Measurements from ENCODE around the gene PHF23. TPM values are rescaled to one million over a fixed set of nuclear protein-coding genes. Genes with fewer than 3 reads are reported as not detected.

PHF23 gene
- 34.4 TPM for polyA plus RNA-seq (ENCODE audit: insufficient read length)

GRCh38 chr17:7239091-7240027 is at the start of gene PHF23:
Gene PHF23, minus strand, starts transcription at chr17:7239457. Its CDS starts 178 bp downstream, at chr17:7239279.
- peak; percentile 100 for DNase-seq

GRCh38 chr17:7285679-7286078 is 46.4 kb upstream of the PHF23 start:
- no peak for DNase-seq

- no peak for DNase-seq
These were observed 45.7 kb upstream of the PHF23 start for GRCh38 chr17:7284911-7285310.

- DNase-seq, result no peak
These were observed 44.4 kb upstream of the PHF23 start for GRCh38 chr17:7283471-7284216.

GRCh38 chr17:7282752-7283321 is 43.6 kb upstream of the PHF23 start:
- DNase-seq, result no peak

GRCh38 chr17:7281953-7282751 is 42.9 kb upstream of the PHF23 start:
- DNase-seq, result peak; percentile 34

GRCh38 chr17:7281074-7281952 is 42.1 kb upstream of the PHF23 start, which contains the start of gene SLC2A4:
Gene SLC2A4, plus strand, starts transcription at chr17:7281718. Its CDS starts 217 bp downstream, at chr17:7281935.
- DNase-seq, result peak; percentile 87

GRCh38 chr17:7280519-7281073 is 41.3 kb upstream of the PHF23 start:
- DNase-seq, result peak; percentile 81

GRCh38 chr17:7279448-7279847 is 40.2 kb upstream of the PHF23 start:
- no peak for DNase-seq

- no peak for DNase-seq
These were observed 27.5 kb upstream of the PHF23 start for GRCh38 chr17:7266784-7267183.

- DNase-seq, result no peak
These were observed 24.5 kb upstream of the PHF23 start for GRCh38 chr17:7263801-7264078.

- no peak for DNase-seq
These were observed 23.9 kb upstream of the PHF23 start for GRCh38 chr17:7262935-7263800.

GRCh38 chr17:7262192-7262934 is 23.1 kb upstream of the PHF23 start, which contains the start of gene CLDN7:
Gene CLDN7, minus strand, starts transcription at chr17:7262478. Its CDS starts 435 bp downstream, at chr17:7262043.
- no peak for DNase-seq

GRCh38 chr17:7261379-7262191 is 22.3 kb upstream of the PHF23 start:
- DNase-seq, result no peak

- no peak for DNase-seq
These were observed 21.6 kb upstream of the PHF23 start for GRCh38 chr17:7260651-7261378.

- no peak for DNase-seq
These were observed 20.9 kb upstream of the PHF23 start for GRCh38 chr17:7260151-7260550.

- no peak for DNase-seq
These were observed 20.3 kb upstream of the PHF23 start for GRCh38 chr17:7259555-7259889.

Data from hindlimb muscle (tissue), 1 donor.